K562 (cell line): ENCODE results near the gene TIMM10.
A peak's percentile ranks its signal among the peaks of the same experiment; 100 is the strongest.

Source experiments
- DNMT1 ChIP-seq: fragments of 450-650 bp; IDR thresholded peaks from 2 replicates; pipeline ENCODE4 v1.6.1; 2016; ENCODE audit warnings: antibody characterized with exemption, mild to moderate bottlenecking
- E2F1 ChIP-seq: sonication (generic); formaldehyde crosslinking; IDR thresholded peaks from 2 replicates; pipeline ENCODE4 v1.8.1; 2023; ENCODE audit warnings: mild to moderate bottlenecking, missing genetic modification reagents, moderate library complexity
- GABPB1 ChIP-seq: sonication (generic); formaldehyde crosslinking; IDR thresholded peaks from 2 replicates; pipeline ENCODE4 v1.8.0; 2022; ENCODE audit warnings: mild to moderate bottlenecking, missing genetic modification reagents
- KDM1A ChIP-seq, 2 experiments: fragments of 450-650 bp; IDR thresholded peaks; 2 replicates each; pipeline ENCODE4 v1.6.1; 2016; ENCODE audit warnings: mild to moderate bottlenecking in 2 of 2
- REST ChIP-seq, 2 experiments: fragments of 450-650 bp; formaldehyde crosslinking in 1 of 2; IDR thresholded peaks; 2 replicates each; pipeline versions ENCODE4 v1.4.0 to v1.6.1; 2014 to 2020; ENCODE audit warnings: mild to moderate bottlenecking in 2 of 2, borderline replicate concordance in 1 of 2, low read depth in 1 of 2
- YY1 ChIP-seq, 3 experiments: IDR thresholded peaks; 2 replicates each; pipeline ENCODE4 v1.6.1; 2011; ENCODE audit warnings: low read length in 2 of 3, mild to moderate bottlenecking in 2 of 3, moderate library complexity in 2 of 3, borderline replicate concordance in 1 of 3, control low read depth in 1 of 3, low read depth in 1 of 3; ENCODE audit not compliant: insufficient read depth in 3 of 3, insufficient replicate concordance in 2 of 3, control insufficient read depth in 1 of 3, insufficient read length in 1 of 3; ENCODE audit errors: extremely low read depth in 1 of 3
- ZNF12 ChIP-seq: sonication (generic); formaldehyde crosslinking; IDR thresholded peaks from 2 replicates; pipeline ENCODE4 v1.4.0; 2020; ENCODE audit warnings: mild to moderate bottlenecking, missing genetic modification reagents
- ZNF274 ChIP-seq: IDR thresholded peaks from 2 replicates; pipeline ENCODE4 v1.6.1; 2011; ENCODE audit warnings: low read depth, mild to moderate bottlenecking, low read length, moderate library complexity, borderline replicate concordance
- ZZZ3 ChIP-seq: fragments of 450-650 bp; IDR thresholded peaks from 2 replicates; pipeline ENCODE4 v1.6.1; 2016; ENCODE audit warnings: antibody characterized with exemption, mild to moderate bottlenecking, moderate library complexity
- TF ChIP-seq, protein P1 (sequence below), 3 experiments: IDR thresholded peaks in 2 of 3; conservative IDR thresholded peaks in 1 of 3; 2 replicates each; pipeline ENCODE4 v1.5.1; 2011 to 2012; ENCODE audit warnings: low read length in 3 of 3, mild to moderate bottlenecking in 3 of 3, control low read depth in 2 of 3, improper control_type of control experiment in 1 of 3, inconsistent platforms in 1 of 3, low read depth in 1 of 3, mixed read lengths in 1 of 3, moderate library complexity in 1 of 3; ENCODE audit not compliant: insufficient read depth in 2 of 3
- TF ChIP-seq, protein P2 (sequence below): sonication (generic); formaldehyde crosslinking; IDR thresholded peaks from 2 replicates; pipeline ENCODE4 v1.8.1; 2023; ENCODE audit warnings: mild to moderate bottlenecking, missing genetic modification reagents
- TF ChIP-seq, protein P3 (sequence below): sonication (generic); formaldehyde crosslinking; IDR thresholded peaks from 2 replicates; pipeline ENCODE4 v1.8.0; 2022; ENCODE audit warnings: mild to moderate bottlenecking, missing genetic modification reagents

- TF ChIP-seq, protein P1, sequence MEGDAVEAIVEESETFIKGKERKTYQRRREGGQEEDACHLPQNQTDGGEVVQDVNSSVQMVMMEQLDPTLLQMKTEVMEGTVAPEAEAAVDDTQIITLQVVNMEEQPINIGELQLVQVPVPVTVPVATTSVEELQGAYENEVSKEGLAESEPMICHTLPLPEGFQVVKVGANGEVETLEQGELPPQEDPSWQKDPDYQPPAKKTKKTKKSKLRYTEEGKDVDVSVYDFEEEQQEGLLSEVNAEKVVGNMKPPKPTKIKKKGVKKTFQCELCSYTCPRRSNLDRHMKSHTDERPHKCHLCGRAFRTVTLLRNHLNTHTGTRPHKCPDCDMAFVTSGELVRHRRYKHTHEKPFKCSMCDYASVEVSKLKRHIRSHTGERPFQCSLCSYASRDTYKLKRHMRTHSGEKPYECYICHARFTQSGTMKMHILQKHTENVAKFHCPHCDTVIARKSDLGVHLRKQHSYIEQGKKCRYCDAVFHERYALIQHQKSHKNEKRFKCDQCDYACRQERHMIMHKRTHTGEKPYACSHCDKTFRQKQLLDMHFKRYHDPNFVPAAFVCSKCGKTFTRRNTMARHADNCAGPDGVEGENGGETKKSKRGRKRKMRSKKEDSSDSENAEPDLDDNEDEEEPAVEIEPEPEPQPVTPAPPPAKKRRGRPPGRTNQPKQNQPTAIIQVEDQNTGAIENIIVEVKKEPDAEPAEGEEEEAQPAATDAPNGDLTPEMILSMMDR (IDR thresholded peaks at IDR 0.05 in 2 of 3, conservative IDR thresholded peaks at IDR 0.05 in 1 of 3; ENCODE audit: insufficient read depth in 2 of 3, low read depth in 1 of 3, low read length in 3 of 3), result no peak
- TF ChIP-seq GABPB1 (no peak), KDM1A (IDR thresholded peaks at IDR 0.05) (no peak), REST (IDR thresholded peaks at IDR 0.05; ENCODE audit: borderline replicate concordance) (no peak), REST (CRISPR knock-in tag; IDR thresholded peaks at IDR 0.05; ENCODE audit: low read depth) (no peak), ZNF12 (CRISPR knock-in tag) (no peak), ZZZ3 (no peak), YY1 (IDR thresholded peaks at IDR 0.05; ENCODE audit: borderline replicate concordance in 1 of 3, control insufficient read depth in 1 of 3, extremely low read depth in 1 of 3, insufficient read depth in 3 of 3, insufficient read length in 1 of 3, insufficient replicate concordance in 2 of 3, low read depth in 1 of 3, low read length in 2 of 3) (no peak), DNMT1 (no peak), E2F1 (CRISPR knock-in tag) (no peak), ZNF274 (no peak)
- TF ChIP-seq, protein P2, sequence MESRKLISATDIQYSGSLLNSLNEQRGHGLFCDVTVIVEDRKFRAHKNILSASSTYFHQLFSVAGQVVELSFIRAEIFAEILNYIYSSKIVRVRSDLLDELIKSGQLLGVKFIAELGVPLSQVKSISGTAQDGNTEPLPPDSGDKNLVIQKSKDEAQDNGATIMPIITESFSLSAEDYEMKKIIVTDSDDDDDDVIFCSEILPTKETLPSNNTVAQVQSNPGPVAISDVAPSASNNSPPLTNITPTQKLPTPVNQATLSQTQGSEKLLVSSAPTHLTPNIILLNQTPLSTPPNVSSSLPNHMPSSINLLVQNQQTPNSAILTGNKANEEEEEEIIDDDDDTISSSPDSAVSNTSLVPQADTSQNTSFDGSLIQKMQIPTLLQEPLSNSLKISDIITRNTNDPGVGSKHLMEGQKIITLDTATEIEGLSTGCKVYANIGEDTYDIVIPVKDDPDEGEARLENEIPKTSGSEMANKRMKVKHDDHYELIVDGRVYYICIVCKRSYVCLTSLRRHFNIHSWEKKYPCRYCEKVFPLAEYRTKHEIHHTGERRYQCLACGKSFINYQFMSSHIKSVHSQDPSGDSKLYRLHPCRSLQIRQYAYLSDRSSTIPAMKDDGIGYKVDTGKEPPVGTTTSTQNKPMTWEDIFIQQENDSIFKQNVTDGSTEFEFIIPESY (CRISPR knock-in tag), result peak; percentile 62; the same call in 1 of the 2 replicates
- TF ChIP-seq, protein P3, sequence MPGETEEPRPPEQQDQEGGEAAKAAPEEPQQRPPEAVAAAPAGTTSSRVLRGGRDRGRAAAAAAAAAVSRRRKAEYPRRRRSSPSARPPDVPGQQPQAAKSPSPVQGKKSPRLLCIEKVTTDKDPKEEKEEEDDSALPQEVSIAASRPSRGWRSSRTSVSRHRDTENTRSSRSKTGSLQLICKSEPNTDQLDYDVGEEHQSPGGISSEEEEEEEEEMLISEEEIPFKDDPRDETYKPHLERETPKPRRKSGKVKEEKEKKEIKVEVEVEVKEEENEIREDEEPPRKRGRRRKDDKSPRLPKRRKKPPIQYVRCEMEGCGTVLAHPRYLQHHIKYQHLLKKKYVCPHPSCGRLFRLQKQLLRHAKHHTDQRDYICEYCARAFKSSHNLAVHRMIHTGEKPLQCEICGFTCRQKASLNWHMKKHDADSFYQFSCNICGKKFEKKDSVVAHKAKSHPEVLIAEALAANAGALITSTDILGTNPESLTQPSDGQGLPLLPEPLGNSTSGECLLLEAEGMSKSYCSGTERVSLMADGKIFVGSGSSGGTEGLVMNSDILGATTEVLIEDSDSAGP (CRISPR knock-in tag), result no peak
Observed at GRCh38 chr11:57481915-57482781, 48.4 kb downstream of the TIMM10 start.
